HepG2 (cell line): Measurements from ENCODE around the gene YWHAQ. TPM values are rescaled to one million over a fixed set of nuclear protein-coding genes. Genes with fewer than 3 reads are reported as not detected.

Experiments used
- ATAC-seq: fragments of 200-7000 bp; cut with Tn5 transposase; 3 replicates; pipeline ENCODE4 v1.9.1; 2020; ENCODE audit warnings: mild to moderate bottlenecking, moderate library complexity
- BruUV-seq: library from RNA; stranded (reverse); fragments of 400-500 nt; replicated peaks from 2 replicates; lab custom pipeline; 2021; lab: Mats Ljungman, UMichigan
- CTCF ChIA-PET: fragments of 300-600 bp; formaldehyde crosslinking; extraction: SDS; loops from one replicate; lab custom pipeline; 2021; ENCODE audit warnings: low total read pairs, inconsistent platforms, low intra/inter-chr PET ratio; lab: Yijun Ruan, JAX
- POLR2A ChIA-PET: fragments of 350-600 bp; sonication (Branson Sonifier 250); formaldehyde crosslinking; loops from one replicate; lab custom pipeline; 2020; ENCODE audit warnings: antibody characterized with exemption, inconsistent platforms; lab: Yijun Ruan, JAX
- DNase-seq: peaks from one replicate; pipeline ENCODE4 v3.0.0-alpha.2; 2015; ENCODE audit warnings: low spot score
- FAIRE-seq: peaks from 3 replicates; lab custom pipeline; 2011; peaks lifted over from hg19 to GRCh38; lab: Jason Lieb, UNC
- H2AFZ ChIP-seq: one replicate; pipeline ENCODE4 v1.6.1; 2011; ENCODE audit warnings: low read length, inconsistent platforms
- H3K27ac ChIP-seq: fragments of 300-600 bp; 3 replicates; pipeline ENCODE4 v1.8.0; 2011; ENCODE audit warnings: mixed run types, mild to moderate bottlenecking, mixed read lengths, low read length, inconsistent platforms; ENCODE audit not compliant: insufficient read depth; ENCODE audit errors: extremely low read length
- H3K27me3 ChIP-seq, 2 experiments: fragments of 200-600 bp in 1 of 2; 2 replicates in 1 of 2; 3 replicates in 1 of 2; pipeline versions ENCODE4 v1.6.0 to v1.8.0; 2011; ENCODE audit warnings: low read length in 2 of 2, mild to moderate bottlenecking in 2 of 2, moderate library complexity in 2 of 2, inconsistent platforms in 1 of 2; ENCODE audit not compliant: insufficient read depth in 2 of 2, control insufficient read depth in 1 of 2
- H3K36me3 ChIP-seq, 2 experiments: fragments of 200-600 bp in 1 of 2; replicated peaks in 1 of 2; 2 replicates in 1 of 2; 3 replicates in 1 of 2; pipeline versions ENCODE4 v1.5.1 to v1.8.0; 2011; ENCODE audit warnings: low read length in 2 of 2, inconsistent platforms in 1 of 2; ENCODE audit not compliant: insufficient read depth in 2 of 2, control insufficient read depth in 1 of 2
- H3K4me1 ChIP-seq: 2 replicates; pipeline ENCODE4 v1.5.1; 2012; ENCODE audit warnings: low read length, inconsistent platforms; ENCODE audit not compliant: insufficient read depth
- H3K4me2 ChIP-seq: 2 replicates; pipeline ENCODE4 v1.6.0; 2011; ENCODE audit warnings: low read depth, low read length, inconsistent platforms
- H3K4me3 ChIP-seq, 3 experiments: fragments of 200-600 bp in 1 of 3; sonication (generic), shearing (Covaris generic) in 1 of 3; replicated peaks in 1 of 3; 2 replicates each; pipeline ENCODE4 v1.5.1; 2011 to 2016; ENCODE audit warnings: low read length in 3 of 3, inconsistent platforms in 2 of 3, low read depth in 2 of 3, mild to moderate bottlenecking in 2 of 3, control low read depth in 1 of 3, mixed read lengths in 1 of 3; ENCODE audit not compliant: insufficient read depth in 1 of 3
- H3K79me2 ChIP-seq: one replicate; pipeline ENCODE4 v1.6.1; 2011; ENCODE audit warnings: low read length, inconsistent platforms; ENCODE audit not compliant: insufficient read depth
- H3K9ac ChIP-seq: 2 replicates; pipeline ENCODE4 v1.6.0; 2011; ENCODE audit warnings: mild to moderate bottlenecking, low read depth, low read length, inconsistent platforms; ENCODE audit not compliant: insufficient read depth
- H3K9me3 ChIP-seq: 2 replicates; pipeline ENCODE4 v1.5.1; 2012; ENCODE audit warnings: mild to moderate bottlenecking, low read length
- H4K20me1 ChIP-seq: 2 replicates; pipeline ENCODE4 v1.6.0; 2011; ENCODE audit warnings: inconsistent platforms, mild to moderate bottlenecking, low read length, moderate library complexity; ENCODE audit not compliant: insufficient read depth
- KDM3A ChIP-seq: IDR thresholded peaks from 2 replicates; pipeline ENCODE4 v1.6.1; 2018; ENCODE audit warnings: low read depth, missing compliant biosample characterization
- KLF11 ChIP-seq: IDR thresholded peaks from 2 replicates; pipeline ENCODE4 v1.6.1; 2016; ENCODE audit warnings: missing compliant biosample characterization
- NRL ChIP-seq: sonication (generic); formaldehyde crosslinking; IDR thresholded peaks from 2 replicates; pipeline ENCODE4 v1.5.0; 2020; ENCODE audit warnings: missing genetic modification reagents, mild to moderate bottlenecking, moderate library complexity, borderline replicate concordance
- SMARCE1 ChIP-seq: fragments of 450-650 bp; IDR thresholded peaks from 2 replicates; pipeline ENCODE4 v1.6.1; 2017; ENCODE audit warnings: borderline replicate concordance
- ZBTB43 ChIP-seq: sonication (generic); formaldehyde crosslinking; conservative IDR thresholded peaks from 2 replicates; pipeline ENCODE4 v1.4.0; 2020; ENCODE audit warnings: missing genetic modification reagents
- ZNF331 ChIP-seq: sonication (generic); formaldehyde crosslinking; IDR thresholded peaks from 2 replicates; pipeline ENCODE4 v1.4.0; 2020; ENCODE audit warnings: missing genetic modification reagents
- ZNF609 ChIP-seq: sonication (generic); formaldehyde crosslinking; IDR thresholded peaks from 2 replicates; pipeline ENCODE4 v1.4.0; 2020; ENCODE audit warnings: mild to moderate bottlenecking, missing genetic modification reagents, borderline replicate concordance
- WGBS: methylation state at CpG from one replicate; pipeline ENCODE4 v1.1.6; 2017; ENCODE audit warnings: low lambda C conversion rate; 5-methylcytosine and 5-hydroxymethylcytosine counted together
- in situ Hi-C: cut with HindIII; loops from 2 replicates; pipeline ENCODE4 v1.10.0; 2017; ENCODE audit warnings: low pct_unique_long_range_greater_than_20kb; ENCODE audit not compliant: extremely low pct_ligation_motif_present
- intact Hi-C: fragments of 100-400 bp; cut with micrococcal nuclease; formaldehyde crosslinking; loops from one replicate; pipeline ENCODE4 v1.10.0; 2022; ENCODE audit not compliant: unreplicated experiment
- polyA plus RNA-seq, 8 experiments: library from polyadenylated mRNA; depleted of rRNA in 3 of 8; stranded (reverse) in 7 of 8; unstranded in 1 of 8; fragments of >200 nt; fragmentation: Illumina TruSeq in 4 of 8; extraction: Trizol in 4 of 8; gene quantifications; 2 replicates each; pipeline versions ENCODE4 v1.2.1 to v1.2.3, GENCODE V29; 2011 to 2016; ENCODE audit warnings: low read depth in 4 of 8, missing spikeins in 1 of 8, mixed read lengths in 1 of 8; ENCODE audit not compliant: insufficient read depth in 1 of 8
- total RNA-seq, 5 experiments: library from RNA; depleted of rRNA; stranded (reverse); fragments of >200 nt; fragmentation: Illumina TruSeq; extraction: Trizol; gene quantifications; 2 replicates each; pipeline ENCODE4 v1.2.3, GENCODE V29; 2016; ENCODE audit warnings: low read depth in 1 of 5
- TF ChIP-seq, protein P1 (sequence below): sonication (generic); formaldehyde crosslinking; conservative IDR thresholded peaks from 2 replicates; pipeline ENCODE4 v1.4.0; 2020; ENCODE audit warnings: mild to moderate bottlenecking, missing genetic modification reagents, moderate library complexity
- TF ChIP-seq, protein P2 (sequence below): sonication (generic); formaldehyde crosslinking; IDR thresholded peaks from 2 replicates; pipeline ENCODE4 v1.8.0; 2022; ENCODE audit warnings: low read depth, missing genetic modification reagents

The YWHAQ gene
- total and polyA plus RNA-seq, 2 of the 13 experiments (the other 11 are each of a cell fraction or from before 2014, with no cell fraction given), result 160 to 304 TPM

GRCh38 chr2:9617749-9618148 lies 13.0 kb downstream of the YWHAQ start (continued):
- no peak for TF ChIP-seq ZNF609 (CRISPR knock-in tag)
- TF ChIP-seq, all 625 proteins: peak for 0

DNA sequence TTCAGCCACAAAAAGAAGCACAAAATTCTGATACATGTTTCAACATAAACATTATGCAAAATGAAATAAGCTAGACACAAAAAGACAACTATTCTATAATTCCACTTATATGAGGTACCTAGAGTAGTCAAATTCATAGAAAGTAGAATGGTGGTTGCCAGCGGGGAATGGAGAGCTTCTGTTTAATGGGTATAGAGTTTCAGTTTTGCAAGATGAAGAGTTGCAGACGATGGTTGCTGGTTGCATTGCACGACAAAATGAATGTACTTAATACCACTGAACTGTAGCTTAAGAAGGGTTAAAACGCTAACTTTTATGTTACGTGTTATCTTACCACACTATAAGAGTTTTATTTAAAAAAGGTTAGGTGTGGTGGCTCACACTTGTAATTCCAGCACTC lies 13.5 kb downstream of the YWHAQ start:
- Histone ChIP-seq H3K79me2 (peaks cover 98% of the 10 kb centered on the region), H4K20me1 (peaks cover 68% of the 10 kb centered on the region), H3K27me3 (no peaks in the 10 kb centered on the region), H2AFZ (no peak overlapping the region), H3K4me1 (peaks cover 36% of the 10 kb centered on the region), H3K4me2 (no peak overlapping the region), H3K9ac (no peak overlapping the region), H3K36me3 (peaks cover 5 to 26% of the 10 kb centered on the region in 2 experiments; a peak in 4 of 5 replicates), H3K27ac (no peak overlapping the region), H3K9me3 (no peaks in the 10 kb centered on the region), H3K4me3 (no peak overlapping the region)
- ChIA-PET CTCF (no interaction called here), POLR2A (interaction anchor here (5.4 kb wide), 1 partner anchor 13 kb away, joined by 31 read pairs; the partner anchor contains the start of gene YWHAQ)
- intact Hi-C loops, result no loop called here
- ATAC-seq (no peak), FAIRE-seq (no peak), DNase-seq (no peak)
- TF ChIP-seq, protein P1, sequence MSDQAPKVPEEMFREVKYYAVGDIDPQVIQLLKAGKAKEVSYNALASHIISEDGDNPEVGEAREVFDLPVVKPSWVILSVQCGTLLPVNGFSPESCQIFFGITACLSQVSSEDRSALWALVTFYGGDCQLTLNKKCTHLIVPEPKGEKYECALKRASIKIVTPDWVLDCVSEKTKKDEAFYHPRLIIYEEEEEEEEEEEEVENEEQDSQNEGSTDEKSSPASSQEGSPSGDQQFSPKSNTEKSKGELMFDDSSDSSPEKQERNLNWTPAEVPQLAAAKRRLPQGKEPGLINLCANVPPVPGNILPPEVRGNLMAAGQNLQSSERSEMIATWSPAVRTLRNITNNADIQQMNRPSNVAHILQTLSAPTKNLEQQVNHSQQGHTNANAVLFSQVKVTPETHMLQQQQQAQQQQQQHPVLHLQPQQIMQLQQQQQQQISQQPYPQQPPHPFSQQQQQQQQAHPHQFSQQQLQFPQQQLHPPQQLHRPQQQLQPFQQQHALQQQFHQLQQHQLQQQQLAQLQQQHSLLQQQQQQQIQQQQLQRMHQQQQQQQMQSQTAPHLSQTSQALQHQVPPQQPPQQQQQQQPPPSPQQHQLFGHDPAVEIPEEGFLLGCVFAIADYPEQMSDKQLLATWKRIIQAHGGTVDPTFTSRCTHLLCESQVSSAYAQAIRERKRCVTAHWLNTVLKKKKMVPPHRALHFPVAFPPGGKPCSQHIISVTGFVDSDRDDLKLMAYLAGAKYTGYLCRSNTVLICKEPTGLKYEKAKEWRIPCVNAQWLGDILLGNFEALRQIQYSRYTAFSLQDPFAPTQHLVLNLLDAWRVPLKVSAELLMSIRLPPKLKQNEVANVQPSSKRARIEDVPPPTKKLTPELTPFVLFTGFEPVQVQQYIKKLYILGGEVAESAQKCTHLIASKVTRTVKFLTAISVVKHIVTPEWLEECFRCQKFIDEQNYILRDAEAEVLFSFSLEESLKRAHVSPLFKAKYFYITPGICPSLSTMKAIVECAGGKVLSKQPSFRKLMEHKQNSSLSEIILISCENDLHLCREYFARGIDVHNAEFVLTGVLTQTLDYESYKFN, result no peak
- TF ChIP-seq KDM3A, result no peak
- TF ChIP-seq ZNF331 (CRISPR knock-in tag), result no peak
- TF ChIP-seq, protein P2, sequence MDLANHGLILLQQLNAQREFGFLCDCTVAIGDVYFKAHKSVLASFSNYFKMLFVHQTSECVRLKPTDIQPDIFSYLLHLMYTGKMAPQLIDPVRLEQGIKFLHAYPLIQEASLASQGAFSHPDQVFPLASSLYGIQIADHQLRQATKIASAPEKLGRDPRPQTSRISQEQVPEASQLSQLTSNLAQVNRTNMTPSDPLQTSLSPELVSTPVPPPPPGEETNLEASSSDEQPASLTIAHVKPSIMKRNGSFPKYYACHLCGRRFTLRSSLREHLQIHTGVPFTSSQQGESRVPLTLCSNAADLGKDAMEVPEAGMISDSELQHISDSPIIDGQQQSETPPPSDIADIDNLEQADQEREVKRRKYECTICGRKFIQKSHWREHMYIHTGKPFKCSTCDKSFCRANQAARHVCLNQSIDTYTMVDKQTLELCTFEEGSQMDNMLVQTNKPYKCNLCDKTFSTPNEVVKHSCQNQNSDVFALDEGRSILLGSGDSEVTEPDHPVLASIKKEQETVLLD (CRISPR knock-in tag), result no peak
- TF ChIP-seq ZBTB43 (CRISPR knock-in tag), result no peak
- TF ChIP-seq SMARCE1, result no peak
- no peak for TF ChIP-seq NRL
- no peak for TF ChIP-seq KLF11
- in situ Hi-C loops, result no loop called here
- no TSS peak for BruUV-seq
- over 99% methylated on average over 5 of the region's 5 CpGs for WGBS
